NCI-H2107 (cell line): ENCODE results near the gene WARS2.
A peak's percentile ranks its signal among the peaks of the same experiment; 100 is the strongest.

Source experiments
- DNase-seq: peaks from one replicate; lab custom pipeline; 2025; lab: John Stamatoyannopoulos, UW

Gene WARS2

DNA sequence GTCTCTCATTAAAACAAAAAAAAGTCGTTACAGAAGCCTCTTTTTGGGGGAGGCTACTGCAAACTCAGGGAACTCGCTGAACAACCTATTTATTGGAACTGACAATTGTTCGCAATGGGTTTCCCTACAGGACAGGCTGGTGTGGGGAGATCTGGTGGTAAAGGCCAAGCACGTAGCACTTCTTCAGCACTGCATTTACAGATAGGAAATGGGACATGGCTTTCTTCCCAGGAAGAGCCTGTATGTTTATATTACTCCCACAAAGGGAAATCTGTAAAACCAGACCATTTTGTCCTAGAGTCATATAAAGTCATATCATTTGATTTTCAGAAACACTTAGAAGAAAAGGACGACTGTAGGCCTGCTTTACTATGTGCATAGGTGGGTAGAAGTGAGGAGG is 113.5 kb downstream of the WARS2 start:
- DNase-seq: no peak

DNA sequence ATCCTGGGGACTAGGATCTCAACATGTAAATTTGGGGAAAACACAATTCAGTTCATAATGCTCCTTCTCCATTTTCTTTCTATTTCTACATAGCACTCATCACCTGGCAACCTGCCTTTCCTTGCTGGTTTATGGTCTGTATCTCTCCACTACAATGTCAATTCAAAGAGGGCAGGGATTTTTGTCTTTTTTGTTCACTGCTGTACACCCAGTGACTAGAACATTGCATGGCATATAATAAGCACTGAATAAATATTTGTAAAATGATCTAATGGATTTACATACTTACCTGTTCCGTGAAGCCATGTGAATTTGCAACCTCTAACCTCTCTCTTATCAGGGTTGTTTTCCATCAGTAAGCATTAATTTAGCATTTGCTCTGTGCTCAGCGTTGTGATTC is 124.9 kb downstream of the WARS2 start:
- no peak for DNase-seq

DNA sequence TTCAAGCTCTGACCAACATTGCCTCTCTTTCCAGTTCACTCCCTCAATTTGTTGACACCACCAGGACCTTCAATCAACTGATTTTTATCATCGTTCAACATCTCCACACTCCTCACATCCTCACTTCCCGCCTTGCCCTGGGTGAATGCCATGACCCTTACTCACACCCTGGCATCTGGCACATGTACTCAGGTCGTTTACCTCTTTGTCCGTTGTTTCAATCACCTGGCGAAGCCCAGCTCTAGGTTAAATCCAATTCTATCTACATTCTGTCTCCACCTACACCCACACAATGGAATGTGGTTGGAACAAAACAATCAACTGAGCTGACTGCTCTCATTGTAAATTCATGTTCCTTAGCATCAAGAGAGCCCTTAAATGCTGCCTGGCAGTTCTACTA is 128.1 kb downstream of the WARS2 start:
- DNase-seq: no peak

DNA sequence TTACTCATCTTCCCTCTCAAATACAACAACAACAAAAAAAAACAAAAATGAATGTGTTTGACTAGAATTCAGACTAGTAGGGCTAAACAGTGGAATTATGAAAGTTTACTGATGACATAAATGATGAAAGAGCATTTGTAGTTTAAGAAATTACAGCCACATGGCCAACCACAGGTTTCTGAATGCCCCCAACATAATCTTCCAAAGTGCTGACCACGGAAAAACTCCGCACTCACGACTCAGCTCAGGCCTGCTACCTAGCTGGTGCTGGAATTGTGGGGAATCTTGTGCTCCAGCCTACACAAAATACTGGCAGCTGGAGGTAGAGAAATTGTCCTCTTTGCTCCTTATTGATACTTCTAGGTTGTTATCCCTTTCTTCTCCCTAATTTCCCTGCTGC is 128.7 kb downstream of the WARS2 start:
- DNase-seq: no peak

DNA sequence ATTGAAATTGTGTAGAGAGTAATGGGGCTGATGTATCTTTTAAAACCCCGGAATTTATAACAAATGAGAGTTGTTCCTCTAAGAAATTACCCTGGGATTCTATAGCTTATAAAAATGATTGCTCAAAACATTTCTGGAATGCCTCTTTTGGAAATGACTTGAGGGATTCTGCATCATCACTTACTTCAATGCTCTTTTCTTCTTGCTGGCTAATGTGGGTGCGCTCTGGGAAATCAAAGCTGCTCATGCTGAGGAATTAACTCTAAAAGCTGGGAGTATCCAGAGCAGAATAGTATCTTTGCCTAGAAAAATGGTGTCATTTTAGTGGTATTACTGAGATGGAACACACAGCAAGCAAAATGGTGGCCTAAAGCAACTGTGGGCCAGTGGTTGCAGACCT is 129.3 kb downstream of the WARS2 start:
- no peak for DNase-seq

DNA sequence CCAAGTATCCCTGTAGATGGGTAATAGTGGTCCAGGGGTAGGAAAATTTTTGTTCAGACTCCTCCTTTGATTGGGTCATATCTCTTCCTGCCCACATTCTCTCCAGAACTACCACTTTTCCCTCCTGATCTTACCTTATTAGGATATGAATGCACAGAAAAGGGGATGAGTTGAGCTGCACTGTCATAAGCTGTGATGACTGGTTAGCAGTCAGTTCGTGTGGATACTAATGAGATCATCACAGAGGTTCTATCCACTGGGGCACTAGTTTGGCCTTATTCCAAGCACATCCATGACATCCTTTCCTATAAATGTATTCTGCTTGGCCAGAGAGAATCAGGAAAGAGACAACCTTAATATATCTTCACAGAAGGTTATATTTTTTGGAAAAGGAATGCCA is 130.3 kb downstream of the WARS2 start:
- no peak for DNase-seq

DNA sequence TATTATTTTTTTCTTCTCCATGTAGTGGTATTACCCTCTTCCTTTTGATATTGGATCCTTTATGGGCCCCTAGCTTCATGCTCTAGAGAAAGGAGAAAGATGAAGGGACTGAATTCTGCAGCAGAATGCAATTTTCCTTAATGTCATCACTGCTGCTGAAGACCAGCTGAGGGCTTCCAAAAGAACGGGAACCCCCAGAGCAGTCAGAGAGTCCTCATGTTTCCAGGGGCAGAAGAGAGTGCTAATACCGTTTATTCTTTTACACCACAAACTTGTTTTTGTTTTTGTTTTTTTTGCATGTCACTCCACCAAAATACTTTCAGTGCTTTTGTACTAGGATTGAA is 131.2 kb downstream of the WARS2 start:
- DNase-seq: no peak

DNA sequence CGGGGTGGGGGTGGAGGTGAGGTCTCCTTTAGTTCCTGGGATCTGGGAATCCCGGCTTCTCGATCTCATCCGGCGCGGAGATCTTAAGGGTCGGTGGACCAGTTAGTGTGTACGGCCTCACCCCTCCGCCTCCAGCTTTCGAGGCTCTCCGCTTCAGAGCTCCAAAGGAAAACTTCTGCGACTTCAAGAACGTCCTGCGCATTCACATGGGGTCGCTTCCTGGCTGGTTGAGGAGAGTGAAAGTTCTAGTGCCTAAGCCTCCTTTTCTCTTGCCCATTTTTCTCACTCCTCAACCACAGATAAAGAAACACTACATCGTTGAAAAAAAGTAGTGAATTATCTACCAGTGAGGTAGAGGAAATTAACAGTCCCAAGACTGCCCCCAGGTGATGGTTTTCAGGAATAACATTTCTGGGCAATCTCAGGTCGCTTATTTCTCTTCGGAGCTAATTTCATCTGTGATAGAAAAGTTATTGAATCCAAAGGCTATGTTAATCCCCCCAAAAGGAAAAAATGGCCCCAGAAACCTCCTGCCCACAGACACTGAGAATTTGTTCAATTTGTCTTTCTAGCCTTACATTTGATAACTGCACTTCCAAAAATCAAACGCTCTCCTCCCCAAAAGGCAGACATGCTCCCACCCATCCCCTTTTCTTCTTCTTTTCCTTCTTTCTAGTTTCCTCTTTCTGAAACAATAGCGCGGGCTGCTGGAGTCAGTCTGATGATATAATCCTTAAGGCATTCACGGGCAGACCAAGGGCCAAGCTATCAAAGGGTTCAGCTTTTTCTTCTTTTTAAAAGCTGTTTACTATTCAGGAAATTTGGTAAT is 131.8 kb downstream of the WARS2 start:
- peak; percentile 40 for DNase-seq

DNA sequence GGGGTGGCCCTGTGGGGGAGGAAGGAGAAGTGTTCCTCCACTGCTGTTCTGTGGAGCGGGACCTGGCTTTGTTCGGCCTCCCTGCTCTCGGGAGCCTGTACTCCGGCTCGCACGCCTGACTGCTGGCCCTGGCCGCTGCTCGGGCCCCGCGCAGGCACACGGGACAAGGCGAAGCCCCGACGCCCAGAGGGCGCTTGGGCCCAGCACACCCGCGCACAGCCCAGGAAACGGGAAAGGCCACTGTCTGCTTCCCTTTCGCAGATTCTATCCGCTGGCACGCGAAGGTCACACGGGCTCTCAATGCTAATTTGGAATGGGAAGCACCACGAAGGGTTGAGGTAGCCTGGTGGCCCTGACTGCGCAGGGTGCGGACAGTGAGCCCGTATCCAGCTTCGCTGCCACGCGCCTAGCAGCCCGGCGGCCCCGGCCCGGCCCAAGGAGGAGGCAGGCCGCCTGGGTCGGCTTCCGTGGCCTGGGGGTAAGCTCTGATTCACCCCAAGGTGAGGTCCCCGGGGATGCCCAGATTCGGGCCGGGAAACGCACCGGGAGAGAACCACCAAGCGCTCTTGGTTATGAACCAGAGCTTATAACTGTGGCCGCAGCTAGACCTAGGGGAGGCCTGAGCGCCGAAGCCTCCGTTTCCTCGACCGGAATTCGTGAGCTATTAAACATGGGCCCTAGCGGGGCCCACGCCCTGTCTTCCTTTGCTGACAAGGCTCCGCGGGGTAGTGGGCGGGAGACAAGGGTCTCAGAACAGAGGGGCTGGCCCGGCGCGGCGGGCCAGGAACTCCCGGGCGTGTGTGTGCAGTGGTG is 132.6 kb downstream of the WARS2 start:
- DNase-seq: no peak

DNA sequence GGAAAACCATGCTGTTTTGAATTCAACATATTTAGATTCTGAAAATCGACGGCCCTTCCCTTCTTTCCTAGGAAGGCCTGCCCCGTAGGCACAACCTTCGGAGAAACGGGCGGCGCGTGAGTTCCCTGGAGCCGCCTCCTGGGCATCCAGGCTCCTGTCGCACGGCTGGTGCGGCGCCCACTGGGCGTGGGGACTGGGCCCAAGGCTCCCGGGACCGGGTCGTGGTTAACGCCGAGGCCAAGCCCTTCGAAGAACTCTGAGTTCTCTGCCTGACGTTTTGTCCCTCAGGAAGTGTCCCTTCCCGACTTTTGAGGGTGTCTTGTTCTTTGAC is 133.1 kb downstream of the WARS2 start:
- no peak for DNase-seq

DNA sequence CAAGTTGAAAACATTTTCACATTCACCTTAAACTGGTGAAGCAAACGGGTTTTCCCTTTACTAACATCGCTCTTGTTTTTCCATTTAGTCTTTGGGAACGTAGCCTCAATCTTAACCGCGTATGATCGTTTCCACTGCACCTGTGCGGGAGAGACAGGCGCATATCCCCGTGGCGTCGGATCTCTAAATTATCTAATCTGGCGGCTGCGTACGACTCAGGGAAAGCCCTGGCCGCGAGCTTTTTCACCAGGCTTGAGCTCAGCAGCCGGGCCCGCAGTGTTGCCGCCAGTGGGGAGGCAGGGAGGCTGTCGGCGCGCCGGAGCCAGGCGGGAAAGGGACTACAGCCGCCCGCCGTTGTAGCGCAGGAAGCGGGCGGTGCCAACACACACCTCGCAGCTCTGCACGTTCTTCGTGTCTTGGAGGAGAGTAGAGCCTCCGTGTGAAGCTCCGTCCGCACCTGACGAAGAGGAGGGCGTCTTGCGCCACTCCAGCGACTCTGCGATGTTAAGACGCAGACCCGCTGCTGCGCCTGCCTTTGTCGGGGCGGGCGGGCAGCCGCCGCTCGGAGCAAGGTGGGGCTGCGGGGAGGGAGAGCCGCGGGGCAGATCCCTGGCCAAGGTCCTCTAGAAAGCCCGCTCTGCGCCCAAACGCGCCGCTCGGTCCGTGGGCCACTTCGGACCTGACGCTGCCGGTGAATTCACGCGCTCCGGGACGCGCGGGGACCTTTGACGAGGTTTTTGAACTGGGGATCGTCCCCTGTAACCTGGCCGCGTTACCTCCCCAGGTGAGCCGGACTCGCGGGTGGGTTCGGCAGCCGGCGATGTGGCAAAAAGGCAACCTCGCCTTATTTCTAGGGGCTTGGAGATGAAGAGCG is 133.8 kb downstream of the WARS2 start:
- DNase-seq: no peak

DNA sequence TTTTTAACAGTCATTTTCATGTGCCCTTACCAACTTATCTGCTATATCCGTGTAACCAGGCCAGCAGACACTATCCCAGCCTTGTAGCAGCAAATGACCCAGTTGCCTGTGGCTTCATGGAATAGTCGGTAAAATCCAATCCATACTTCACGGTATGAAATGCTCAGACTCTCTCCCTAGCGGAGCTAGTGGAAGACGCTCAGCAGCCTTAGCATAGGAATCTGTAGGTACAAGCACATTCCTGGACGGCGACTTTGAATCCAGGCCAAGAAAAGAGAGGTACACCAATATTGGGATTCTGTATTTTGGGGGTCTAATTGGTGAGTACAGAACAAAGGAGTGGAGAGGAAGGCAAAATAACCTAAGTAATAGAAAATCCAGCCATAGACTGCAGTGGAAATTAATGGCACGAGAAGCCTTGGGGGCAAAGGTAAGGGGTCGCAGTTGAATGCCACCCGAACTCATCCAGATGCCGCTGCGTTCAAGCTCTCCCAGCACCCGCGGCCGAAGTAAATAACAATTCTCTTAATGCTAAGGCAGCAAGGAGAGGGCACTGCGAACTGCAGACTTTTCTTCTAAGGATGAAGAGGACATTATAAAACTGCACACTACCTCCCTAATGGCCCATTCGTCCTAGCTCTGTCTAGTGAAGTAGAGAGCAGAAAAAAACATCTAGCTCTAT is 134.6 kb downstream of the WARS2 start:
- DNase-seq: no peak

DNA sequence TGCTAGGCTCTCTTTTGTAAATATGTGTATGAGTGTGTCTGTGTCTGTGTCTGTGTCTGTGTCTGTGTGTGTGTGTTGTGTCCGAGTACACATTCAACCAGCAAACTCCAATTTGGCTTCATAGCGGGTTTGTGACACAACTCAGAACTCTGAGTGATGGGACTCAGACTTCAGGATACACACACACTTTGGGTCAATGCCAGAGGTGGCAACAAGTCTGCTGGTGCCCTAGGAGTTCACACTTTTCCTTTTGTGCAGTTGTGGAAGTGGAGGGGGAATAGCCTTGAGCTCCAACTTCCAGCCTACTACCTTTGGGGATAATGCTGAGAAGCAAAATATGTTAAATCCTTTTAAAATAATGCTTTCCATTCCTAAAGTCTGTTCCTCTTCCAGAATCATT is 135.7 kb downstream of the WARS2 start:
- DNase-seq: no peak

DNA sequence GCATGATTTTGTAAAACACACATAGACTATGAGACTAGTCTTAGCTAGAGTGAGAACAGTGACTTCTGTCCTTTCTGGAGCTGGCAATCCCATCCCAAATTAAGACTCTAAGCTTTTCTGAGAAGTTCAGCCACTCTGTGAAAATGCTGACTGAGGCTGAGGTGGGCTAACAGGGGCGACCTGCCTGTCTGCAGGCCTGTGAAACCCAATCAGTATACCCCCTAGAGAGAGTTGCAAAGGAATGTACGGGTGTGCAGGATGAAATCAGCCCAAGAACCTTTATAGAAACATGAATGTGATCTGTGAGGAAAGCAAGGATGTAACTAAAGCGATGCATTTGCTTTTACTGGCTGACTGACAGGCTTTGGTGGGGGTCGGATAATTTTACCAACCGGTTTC is 136.3 kb downstream of the WARS2 start:
- no peak for DNase-seq

DNA sequence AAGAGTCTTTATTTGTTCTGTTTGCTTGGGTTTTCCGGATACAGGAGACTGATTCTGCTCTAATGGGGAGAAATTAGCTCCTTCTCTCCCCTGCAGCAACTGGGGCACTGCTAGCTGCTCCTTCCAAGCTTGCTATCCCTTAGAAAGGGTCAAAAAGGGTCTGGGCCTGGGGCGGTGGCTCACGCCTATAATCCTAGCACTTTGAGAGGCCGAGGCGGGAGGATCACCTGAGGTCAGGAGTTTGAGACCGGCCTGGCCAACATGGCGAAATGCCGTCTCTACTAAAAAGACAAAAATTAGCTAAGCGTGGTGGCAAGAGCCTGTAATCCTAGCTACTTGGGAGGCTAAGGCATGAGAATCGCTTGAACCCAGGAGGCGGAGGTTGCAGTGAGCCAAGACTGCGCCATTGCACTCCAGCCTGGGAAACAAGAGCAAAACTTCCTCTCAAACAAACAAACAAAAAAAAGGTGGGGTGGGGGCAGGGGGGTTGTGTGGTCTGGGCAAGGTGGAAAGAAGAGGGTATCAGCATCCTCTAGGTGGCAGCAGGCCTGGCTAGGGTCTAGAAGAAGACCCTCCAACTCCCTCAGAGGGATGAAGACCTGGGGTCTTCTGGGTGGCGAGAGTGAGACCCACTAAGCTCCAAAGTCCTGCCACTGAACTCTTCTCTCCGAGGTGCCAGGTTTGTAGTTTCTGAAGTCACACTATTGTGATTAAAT is 136.9 kb downstream of the WARS2 start:
- DNase-seq: no peak

DNA sequence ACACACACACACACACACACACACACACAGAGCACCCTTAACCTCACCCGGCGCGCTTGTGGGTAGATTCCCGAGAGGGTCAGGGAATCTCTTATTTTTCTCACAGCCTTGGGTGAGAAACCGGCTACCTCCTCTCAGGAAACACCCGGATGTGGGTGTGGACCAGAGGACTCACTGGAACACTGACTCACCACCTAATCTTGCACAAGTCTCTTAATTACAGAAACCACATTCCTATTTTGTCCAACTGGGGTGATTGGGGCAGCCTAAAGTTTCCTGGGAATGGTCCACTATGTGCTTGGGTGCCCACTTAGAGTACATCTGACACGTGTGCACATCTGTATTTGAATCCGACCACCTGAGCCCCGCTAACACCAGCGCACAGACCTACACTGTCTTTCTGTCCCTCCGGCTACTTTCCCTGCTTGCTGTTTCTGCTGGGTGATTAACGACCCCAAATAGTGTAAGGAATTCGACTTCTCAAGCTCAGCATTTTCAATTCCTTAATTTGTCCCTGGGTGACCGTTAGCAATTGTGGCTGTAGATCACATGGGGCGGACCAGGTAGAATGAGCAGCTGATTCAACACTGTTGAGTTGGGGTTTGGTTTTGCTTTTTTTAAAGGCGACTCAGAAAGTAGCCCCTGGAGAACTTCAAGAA is 138.3 kb downstream of the WARS2 start:
- DNase-seq: no peak

DNA sequence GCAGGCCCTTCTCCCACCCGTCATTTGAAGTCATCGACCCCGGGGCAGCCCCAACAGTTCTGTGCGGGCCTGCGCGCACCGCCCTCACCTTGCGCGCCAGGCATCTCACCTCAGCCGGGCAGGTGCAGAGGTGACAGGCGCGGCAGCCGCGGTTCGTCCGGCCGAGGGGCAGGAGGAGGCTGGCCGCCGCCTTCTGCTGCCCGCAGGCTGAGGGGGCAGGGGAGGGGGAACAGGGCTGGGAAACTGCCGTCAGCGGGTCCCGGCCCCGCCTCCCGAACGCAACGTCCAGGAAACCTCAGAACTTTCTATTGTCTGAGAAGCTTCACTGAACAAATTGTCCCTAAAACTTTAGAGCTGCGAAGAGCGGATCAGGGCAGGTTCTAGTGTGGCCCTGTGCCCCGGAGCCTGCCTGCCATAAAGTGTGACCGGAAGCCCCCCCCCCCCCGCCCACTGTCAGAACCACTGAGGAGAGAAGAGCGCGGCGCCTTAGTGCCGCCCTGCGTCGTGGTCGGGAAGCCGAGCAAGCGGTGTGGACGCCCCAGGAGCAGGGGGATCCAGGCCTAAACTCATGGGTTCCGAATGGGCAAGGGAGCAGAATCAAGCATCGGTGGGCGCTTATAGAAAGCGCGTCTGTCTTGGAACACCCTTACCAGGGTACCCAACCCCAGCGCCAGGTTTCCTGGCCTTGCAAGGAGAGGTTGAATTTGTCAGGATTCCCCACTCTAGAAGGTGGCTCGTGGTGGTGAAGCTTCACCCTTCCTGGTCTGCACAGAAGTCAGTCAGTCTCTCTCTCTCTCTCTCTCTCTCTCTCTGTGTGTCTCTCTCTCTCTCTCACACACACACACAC is 139.0 kb downstream of the WARS2 start:
- no peak for DNase-seq

DNA sequence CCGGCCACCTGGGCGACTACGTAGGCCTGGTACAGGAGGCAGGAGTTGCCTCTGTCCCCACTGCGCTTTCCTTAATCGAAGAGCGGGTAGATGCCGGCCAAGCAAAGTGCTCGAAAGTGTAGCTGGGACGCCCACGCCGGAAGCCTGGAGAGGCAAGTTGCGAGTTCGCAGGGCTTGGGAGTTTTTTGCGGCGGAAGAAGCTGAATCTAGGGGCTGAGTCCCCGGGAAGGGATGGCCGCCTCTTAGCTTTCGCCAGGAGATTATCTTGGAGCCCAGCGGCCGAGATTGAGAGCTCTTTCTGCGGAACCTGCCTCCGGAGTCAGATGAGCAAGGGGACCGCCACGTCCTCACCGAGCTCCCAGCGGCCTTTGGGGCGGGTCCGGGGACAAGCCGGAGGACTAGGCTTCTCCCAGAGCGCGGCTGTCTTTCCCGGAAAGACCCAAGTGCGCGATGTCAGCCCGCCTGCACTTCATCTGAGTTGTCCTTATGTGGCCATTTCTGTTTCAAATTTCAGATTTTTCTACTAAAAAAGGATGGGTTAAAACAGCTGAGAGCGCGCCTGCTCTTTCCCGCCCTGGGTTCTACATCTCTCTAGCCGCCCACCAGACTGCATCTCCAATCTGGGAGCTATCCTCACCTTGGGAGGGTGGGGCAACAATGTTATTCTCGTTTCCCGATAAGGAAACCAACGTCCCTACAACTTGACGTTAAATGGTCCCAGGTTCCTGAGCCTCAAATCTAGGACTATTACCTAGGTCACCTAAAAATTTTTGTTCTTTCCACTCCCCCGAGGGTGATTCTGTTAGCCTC is 139.9 kb downstream of the WARS2 start:
- DNase-seq: no peak
